SK-N-SH (cell line): Measurements from ENCODE around the gene HHLA2. TPM values are rescaled to one million over a fixed set of nuclear protein-coding genes. Genes with fewer than 3 reads are reported as not detected.

Source experiments
- CTCF ChIA-PET: fragments of 300-600, 350-600 bp; formaldehyde crosslinking; extraction: SDS; loops from one replicate; lab custom pipeline; 2021; lab: Yijun Ruan, JAX
- POLR2A ChIA-PET: fragments of 350-600 bp; sonication (Branson Sonifier 250); formaldehyde crosslinking; extraction: SDS; loops from one replicate; lab custom pipeline; 2020; ENCODE audit warnings: antibody characterized with exemption, inconsistent platforms; lab: Yijun Ruan, JAX
- DNase-seq: peaks from one replicate; pipeline ENCODE4 v3.0.0; 2012
- H2AFZ ChIP-seq: fragments of 200-600 bp; sonication (generic); 2 replicates; pipeline ENCODE4 v1.8.1; 2016; ENCODE audit warnings: antibody characterized with exemption, mild to moderate bottlenecking, low read depth
- H3F3A ChIP-seq: fragments of 200-600 bp; sonication (generic); replicated peaks from 2 replicates; pipeline ENCODE3; 2016; ENCODE audit warnings: antibody characterized with exemption, mild to moderate bottlenecking; ENCODE audit not compliant: insufficient read depth
- H3K27ac ChIP-seq, 2 experiments: fragments of 200-500 bp in 1 of 2; fragments of 200-600 bp in 1 of 2; sonication (Bioruptor generic) in 1 of 2; sonication (generic), shearing (Covaris generic) in 1 of 2; 2 replicates each; pipeline versions ENCODE4 v1.5.1 to v1.6.1; 2014 to 2016; ENCODE audit warnings: low read depth in 2 of 2, inconsistent platforms in 1 of 2, low read length in 1 of 2, mild to moderate bottlenecking in 1 of 2, mixed read lengths in 1 of 2
- H3K27me3 ChIP-seq: fragments of 200-600 bp; sonication (generic), shearing (Covaris generic); 2 replicates; pipeline ENCODE4 v1.6.1; 2016; ENCODE audit warnings: mixed run types; ENCODE audit not compliant: insufficient read depth
- H3K36me3 ChIP-seq, 2 experiments: fragments of 200-500 bp in 1 of 2; fragments of 200-600 bp in 1 of 2; sonication (Bioruptor generic) in 1 of 2; sonication (generic) in 1 of 2; replicated peaks in 1 of 2; 2 replicates each; pipeline versions ENCODE3 to v1.5.1; 2014 to 2016; ENCODE audit warnings: low read length in 1 of 2, mild to moderate bottlenecking in 1 of 2; ENCODE audit not compliant: insufficient read depth in 2 of 2, control insufficient read depth in 1 of 2
- H3K4me1 ChIP-seq, 2 experiments: fragments of 200-500 bp in 1 of 2; fragments of 200-600 bp in 1 of 2; sonication (Bioruptor generic) in 1 of 2; sonication (generic), shearing (Covaris generic) in 1 of 2; 2 replicates each; pipeline versions ENCODE4 v1.5.1 to v1.6.1; 2014 to 2016; ENCODE audit warnings: low read depth in 1 of 2, low read length in 1 of 2, mixed run types in 1 of 2; ENCODE audit not compliant: insufficient read depth in 2 of 2, control insufficient read depth in 1 of 2
- H3K4me2 ChIP-seq: fragments of 200-600 bp; sonication (generic), shearing (Covaris generic); 2 replicates; pipeline ENCODE4 v1.6.1; 2017; ENCODE audit warnings: mixed run types
- H3K4me3 ChIP-seq, 2 experiments: fragments of 200-500 bp in 1 of 2; fragments of 200-600 bp in 1 of 2; sonication (Bioruptor generic) in 1 of 2; sonication (generic), shearing (Covaris generic) in 1 of 2; 2 replicates each; pipeline versions ENCODE4 v1.5.1 to v1.8.1; 2014 to 2016; ENCODE audit warnings: low read depth in 2 of 2, inconsistent platforms in 1 of 2, low read length in 1 of 2, mild to moderate bottlenecking in 1 of 2, mixed read lengths in 1 of 2, moderate library complexity in 1 of 2
- H3K79me2 ChIP-seq: fragments of 200-600 bp; sonication (generic); 2 replicates; pipeline ENCODE4 v1.8.1; 2017; ENCODE audit warnings: mild to moderate bottlenecking; ENCODE audit not compliant: insufficient read depth
- H3K9ac ChIP-seq: fragments of 200-600 bp; sonication (generic); 2 replicates; pipeline ENCODE4 v1.6.1; 2017; ENCODE audit warnings: mixed run types
- H3K9me2 ChIP-seq: fragments of 200-600 bp; sonication (generic); 2 replicates; pipeline ENCODE4 v1.6.1; 2017; ENCODE audit warnings: mixed run types
- H3K9me3 ChIP-seq: fragments of 200-600 bp; sonication (generic); 2 replicates; pipeline ENCODE4 v1.6.1; 2017; ENCODE audit warnings: mixed run types, mild to moderate bottlenecking, moderate library complexity
- H4K20me1 ChIP-seq: fragments of 200-600 bp; sonication (generic); 2 replicates; pipeline ENCODE4 v1.6.1; 2017; ENCODE audit warnings: mild to moderate bottlenecking, mixed run types; ENCODE audit not compliant: insufficient read depth
- CHD2 ChIP-seq: fragments of 150-350 bp; IDR thresholded peaks from 2 replicates; pipeline ENCODE4 v1.6.1; 2018; ENCODE audit warnings: low read length; ENCODE audit not compliant: partially characterized antibody
- EP300 ChIP-seq, 2 experiments: IDR thresholded peaks; 2 replicates each; pipeline versions ENCODE4 v1.4.0 to v1.6.1; 2012; ENCODE audit warnings: borderline replicate concordance in 1 of 2, low read depth in 1 of 2, low read length in 1 of 2
- FOXJ3 ChIP-seq: sonication (generic); formaldehyde crosslinking; IDR thresholded peaks from 2 replicates; pipeline ENCODE4 v1.5.1; 2020; ENCODE audit warnings: mild to moderate bottlenecking, missing genetic modification reagents
- FOXM1 ChIP-seq: IDR thresholded peaks from 2 replicates; pipeline ENCODE4 v1.4.0; 2012; ENCODE audit warnings: low read depth, mild to moderate bottlenecking
- GATA2 ChIP-seq: sonication (generic); formaldehyde crosslinking; IDR thresholded peaks from 2 replicates; pipeline ENCODE4 v1.5.0; 2020; ENCODE audit warnings: mild to moderate bottlenecking, missing genetic modification reagents
- POLR2AphosphoS5 ChIP-seq: IDR thresholded peaks from 2 replicates; pipeline ENCODE4 v1.6.1; 2012; ENCODE audit warnings: low read depth, low read length
- RFX5 ChIP-seq: IDR thresholded peaks from 2 replicates; pipeline ENCODE4 v1.6.1; 2012; ENCODE audit warnings: mild to moderate bottlenecking, improper control_type of control experiment, low read length
- SIN3A ChIP-seq: IDR thresholded peaks from 2 replicates; pipeline ENCODE4 v1.6.1; 2012; ENCODE audit warnings: low read depth, mild to moderate bottlenecking, low read length, moderate library complexity, borderline replicate concordance
- SMC3 ChIP-seq: IDR thresholded peaks from 2 replicates; pipeline ENCODE4 v1.6.1; 2012; ENCODE audit warnings: low read depth, low read length, improper control_type of control experiment
- TCF12 ChIP-seq: IDR thresholded peaks from 2 replicates; pipeline ENCODE4 v1.4.0; 2012
- YY1 ChIP-seq: IDR thresholded peaks from 2 replicates; pipeline ENCODE4 v1.4.0; 2012; ENCODE audit warnings: low read depth, mild to moderate bottlenecking
- polyA plus RNA-seq, 3 experiments: library from polyadenylated mRNA; depleted of rRNA; stranded (reverse); fragments of >200 nt; gene quantifications; 2 replicates each; pipeline ENCODE4 v1.2.3, GENCODE V29; 2012
- TF ChIP-seq, protein P1 (sequence below): IDR thresholded peaks from 2 replicates; pipeline ENCODE4 v1.4.0; 2012; ENCODE audit warnings: low read depth, borderline replicate concordance
- TF ChIP-seq, protein P2 (sequence below): fragments of 150-350 bp; IDR thresholded peaks from 2 replicates; pipeline ENCODE4 v1.6.1; 2017; ENCODE audit warnings: antibody characterized with exemption, low read length, low read depth, borderline replicate concordance

HHLA2 gene
- polyA plus RNA-seq, 1 of the 3 experiments (the other 2 are of a cell fraction), result not detected

DNA sequence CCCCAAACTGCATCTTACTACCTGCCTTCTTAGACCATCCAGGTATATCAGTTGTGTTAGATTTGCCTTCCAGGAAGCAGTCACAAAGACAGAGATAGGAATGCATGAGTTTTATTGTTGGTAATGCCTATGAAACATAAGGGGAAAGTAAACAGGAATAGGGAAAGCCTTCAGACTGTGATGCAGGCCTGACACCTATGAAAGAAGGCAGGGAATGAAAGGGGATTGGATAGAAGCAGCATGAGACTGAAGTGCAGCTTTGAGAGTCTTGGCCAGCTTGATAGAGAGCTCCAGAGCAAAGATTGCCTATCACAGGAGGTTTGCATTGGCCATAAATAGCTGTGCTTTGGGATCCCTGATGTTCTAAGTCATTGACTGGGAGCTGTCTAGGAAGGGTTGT lies 15.9 kb upstream of the HHLA2 start:
- TF ChIP-seq GATA2 (CRISPR knock-in tag) (no peak), CHD2 (no peak), RFX5 (no peak), POLR2AphosphoS5 (no peak), YY1 (no peak), SIN3A (no peak), FOXM1 (no peak), TCF12 (no peak)
- TF ChIP-seq, protein P1, sequence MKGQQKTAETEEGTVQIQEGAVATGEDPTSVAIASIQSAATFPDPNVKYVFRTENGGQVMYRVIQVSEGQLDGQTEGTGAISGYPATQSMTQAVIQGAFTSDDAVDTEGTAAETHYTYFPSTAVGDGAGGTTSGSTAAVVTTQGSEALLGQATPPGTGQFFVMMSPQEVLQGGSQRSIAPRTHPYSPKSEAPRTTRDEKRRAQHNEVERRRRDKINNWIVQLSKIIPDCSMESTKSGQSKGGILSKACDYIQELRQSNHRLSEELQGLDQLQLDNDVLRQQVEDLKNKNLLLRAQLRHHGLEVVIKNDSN, result no peak
- DNase-seq, result no peak
- H3K4me1 ChIP-seq, result no peaks in the 10 kb centered on the region
- no peaks in the 10 kb centered on the region for H3K36me3 ChIP-seq
- no peaks in the 10 kb centered on the region for H3K79me2 ChIP-seq
- no peaks in the 10 kb centered on the region for H3K9me2 ChIP-seq
- no peak overlapping the region for H2AFZ ChIP-seq
- 0 out of 2 replicates have a peak, but pooled peaks cover 7% of the 10 kb centered on the region for H3K9me3 ChIP-seq
- no peaks in the 10 kb centered on the region for H3F3A ChIP-seq
- no peak overlapping the region for H3K4me2 ChIP-seq
- CTCF ChIA-PET, result no interaction called here
- no peak overlapping the region for H3K4me3 ChIP-seq
- POLR2A ChIA-PET, result no interaction called here
- H4K20me1 ChIP-seq, result no peaks in the 10 kb centered on the region
- H3K27me3 ChIP-seq, result no peaks in the 10 kb centered on the region
- H3K9ac ChIP-seq, result no peak overlapping the region
- H3K27ac ChIP-seq, result no peak overlapping the region

DNA sequence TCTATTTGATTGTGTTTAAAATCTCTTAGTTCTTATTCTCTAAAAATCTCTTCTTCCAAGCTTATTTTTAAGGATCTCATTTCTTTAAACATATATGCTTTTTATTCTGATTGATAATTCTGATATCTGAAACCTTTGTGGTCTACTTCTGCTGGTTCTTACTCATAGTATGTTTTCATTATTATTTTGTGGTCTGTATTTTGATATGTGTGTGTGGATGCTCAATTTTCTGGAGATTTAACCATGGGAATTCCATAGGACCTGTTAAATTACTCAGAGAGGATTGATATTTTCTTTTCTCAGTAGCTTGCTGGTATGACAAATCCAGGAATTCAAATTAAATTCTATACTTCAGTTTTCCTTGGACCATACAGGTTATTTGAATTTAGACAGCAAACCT lies 14.7 kb upstream of the HHLA2 start:
- no peak for DNase-seq
- Histone ChIP-seq H3K4me2 (no peak overlapping the region), H4K20me1 (no peaks in the 10 kb centered on the region), H3K36me3 (no peaks in the 10 kb centered on the region), H3K9ac (no peak overlapping the region), H3K4me3 (no peak overlapping the region), H3K79me2 (no peaks in the 10 kb centered on the region), H3K9me2 (no peaks in the 10 kb centered on the region), H3F3A (no peaks in the 10 kb centered on the region), H3K27me3 (no peaks in the 10 kb centered on the region)
- CTCF ChIA-PET, result interaction anchor here (0.7 to 1.7 kb wide), 5 partner anchors 9 to 34 kb away, joined by 3 to 5 read pairs (median 4); no protein-coding TSS in a partner anchor
- TF ChIP-seq SIN3A, result no peak
- TF ChIP-seq, protein P1, result no peak
- TF ChIP-seq, protein P2, sequence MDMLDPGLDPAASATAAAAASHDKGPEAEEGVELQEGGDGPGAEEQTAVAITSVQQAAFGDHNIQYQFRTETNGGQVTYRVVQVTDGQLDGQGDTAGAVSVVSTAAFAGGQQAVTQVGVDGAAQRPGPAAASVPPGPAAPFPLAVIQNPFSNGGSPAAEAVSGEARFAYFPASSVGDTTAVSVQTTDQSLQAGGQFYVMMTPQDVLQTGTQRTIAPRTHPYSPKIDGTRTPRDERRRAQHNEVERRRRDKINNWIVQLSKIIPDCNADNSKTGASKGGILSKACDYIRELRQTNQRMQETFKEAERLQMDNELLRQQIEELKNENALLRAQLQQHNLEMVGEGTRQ, result no peak
- no peak for TF ChIP-seq POLR2AphosphoS5
- TF ChIP-seq SMC3, result no peak
- TF ChIP-seq EP300 (IDR thresholded peaks at IDR 0.05; ENCODE audit: borderline replicate concordance in 1 of 2, low read depth in 1 of 2, low read length in 1 of 2), result no peak
- no peak for TF ChIP-seq FOXJ3 (CRISPR knock-in tag)
- TF ChIP-seq, all 33 proteins: peak for 0
- Histone ChIP-seq H3K27ac (no peak overlapping the region), H3K4me1 (no peaks in the 10 kb centered on the region), H3K9me3 (0 out of 2 replicates have a peak, but pooled peaks cover 7% of the 10 kb centered on the region), H2AFZ (no peak overlapping the region)
- POLR2A ChIA-PET, result no interaction called here
